ENCODE data around the gene CACNA2D3. TPM values are rescaled to one million over a fixed set of nuclear protein-coding genes. Genes with fewer than 3 reads are reported as not detected.

CACNA2D3 gene
- total RNA-seq, 2 donors from 2014 or later: 0.97 TPM; not detected in 1

DNA sequence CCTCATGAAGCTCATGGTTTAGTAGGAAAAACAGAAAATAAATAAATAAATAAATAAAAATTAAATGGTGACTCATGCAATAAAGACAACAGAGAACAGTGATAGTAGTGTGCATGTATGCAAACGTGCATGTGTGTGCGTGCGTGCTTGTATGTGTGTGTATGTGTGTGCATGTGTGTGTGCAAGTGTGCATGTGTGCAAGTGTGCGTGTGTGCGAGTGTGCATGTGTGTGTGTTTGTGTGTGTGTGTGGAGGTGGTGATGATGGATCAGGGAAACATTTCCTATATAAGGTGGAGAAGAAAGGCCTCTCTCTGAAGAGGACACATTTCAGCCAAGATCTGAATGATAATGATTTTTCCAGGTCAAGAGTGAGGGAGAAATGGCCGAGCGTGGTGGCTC lies 47.2 kb downstream of the CACNA2D3 start:
- H3K4me3 ChIP-seq (ENCODE audit: low read length): no peak overlapping the region
- 96% methylated on average over 5 to 7 of the region's 7 CpGs for WGBS, 2 experiments (ENCODE audit: insufficient coverage in 1 of 2, insufficient read length in 1 of 2)
- H3K9me3 Mint-ChIP-seq: peaks cover 2% of the 10 kb centered on the region

DNA sequence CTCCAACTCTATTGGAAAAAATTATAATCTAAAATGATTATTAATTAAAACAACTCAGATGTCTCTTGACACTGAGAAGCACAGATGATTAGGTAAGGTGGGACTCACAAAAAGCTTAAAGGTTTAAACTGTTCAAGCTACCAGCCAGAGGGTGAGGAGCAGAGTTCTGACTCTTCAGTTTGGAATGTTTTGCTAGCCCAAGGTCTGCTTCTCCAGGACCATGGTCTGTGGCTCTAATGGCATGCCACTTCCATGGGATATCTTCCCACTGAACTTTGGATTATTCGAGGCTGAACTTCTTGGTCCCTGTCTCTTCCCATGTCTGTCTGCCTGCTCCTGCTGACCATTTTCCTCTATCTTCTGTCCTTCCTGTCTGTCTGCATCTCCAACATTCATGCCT lies 49.2 kb downstream of the CACNA2D3 start:
- Mint-ChIP-seq H3K4me1 (peaks cover 16% of the 10 kb centered on the region), H3K4me3 (no peak overlapping the region), H3K9me3 (no peaks in the 10 kb centered on the region), H3K27ac (no peak overlapping the region), H3K27me3 (ENCODE audit: insufficient read depth) (no peaks in the 10 kb centered on the region), H3K36me3 (ENCODE audit: low read depth) (no peaks in the 10 kb centered on the region)
- Histone ChIP-seq H3K9me3 (ENCODE audit: control insufficient read depth, low read length) (no peaks in the 10 kb centered on the region), H3K4me3 (ENCODE audit: low read length) (no peak overlapping the region), H3K9ac (ENCODE audit: extremely low read depth, low read length, poor library complexity, severe bottlenecking) (no peak overlapping the region), H3K36me3 (ENCODE audit: control insufficient read depth, insufficient read depth, low read length) (no peaks in the 10 kb centered on the region), H3K27me3 (ENCODE audit: control insufficient read depth, insufficient read depth, low read length, poor library complexity, severe bottlenecking) (no peaks in the 10 kb centered on the region), H3K27ac (ENCODE audit: low read depth, low read length) (no peak overlapping the region), H3K4me1 (ENCODE audit: control insufficient read depth, insufficient read depth, low read length) (no peaks in the 10 kb centered on the region)
- no peak for DNase-seq
- 83 to 89% methylated on average over 1 of the region's 1 CpG for WGBS, 2 experiments (ENCODE audit: insufficient coverage in 1 of 2, insufficient read length in 1 of 2)
- TF ChIP-seq, protein P1, sequence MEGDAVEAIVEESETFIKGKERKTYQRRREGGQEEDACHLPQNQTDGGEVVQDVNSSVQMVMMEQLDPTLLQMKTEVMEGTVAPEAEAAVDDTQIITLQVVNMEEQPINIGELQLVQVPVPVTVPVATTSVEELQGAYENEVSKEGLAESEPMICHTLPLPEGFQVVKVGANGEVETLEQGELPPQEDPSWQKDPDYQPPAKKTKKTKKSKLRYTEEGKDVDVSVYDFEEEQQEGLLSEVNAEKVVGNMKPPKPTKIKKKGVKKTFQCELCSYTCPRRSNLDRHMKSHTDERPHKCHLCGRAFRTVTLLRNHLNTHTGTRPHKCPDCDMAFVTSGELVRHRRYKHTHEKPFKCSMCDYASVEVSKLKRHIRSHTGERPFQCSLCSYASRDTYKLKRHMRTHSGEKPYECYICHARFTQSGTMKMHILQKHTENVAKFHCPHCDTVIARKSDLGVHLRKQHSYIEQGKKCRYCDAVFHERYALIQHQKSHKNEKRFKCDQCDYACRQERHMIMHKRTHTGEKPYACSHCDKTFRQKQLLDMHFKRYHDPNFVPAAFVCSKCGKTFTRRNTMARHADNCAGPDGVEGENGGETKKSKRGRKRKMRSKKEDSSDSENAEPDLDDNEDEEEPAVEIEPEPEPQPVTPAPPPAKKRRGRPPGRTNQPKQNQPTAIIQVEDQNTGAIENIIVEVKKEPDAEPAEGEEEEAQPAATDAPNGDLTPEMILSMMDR (conservative IDR thresholded peaks at IDR 0.05): no peak

More for the DNA sequence above, 47.2 kb downstream of the CACNA2D3 start:
- Mint-ChIP-seq H3K4me3 (no peak overlapping the region), H3K27ac (no peak overlapping the region), H3K4me1 (peaks cover 18% of the 10 kb centered on the region), H3K27me3 (ENCODE audit: insufficient read depth) (no peaks in the 10 kb centered on the region), H3K36me3 (ENCODE audit: low read depth) (no peaks in the 10 kb centered on the region)
- H3K9ac ChIP-seq (ENCODE audit: extremely low read depth, low read length, poor library complexity, severe bottlenecking): no peak overlapping the region
- DNase-seq: no peak
- no peak overlapping the region for H3K27ac ChIP-seq (ENCODE audit: low read depth, low read length)
- TF ChIP-seq, protein P1 (conservative IDR thresholded peaks at IDR 0.05): no peak
- no peaks in the 10 kb centered on the region for H3K9me3 ChIP-seq (ENCODE audit: control insufficient read depth, low read length)
- no peaks in the 10 kb centered on the region for H3K4me1 ChIP-seq (ENCODE audit: control insufficient read depth, insufficient read depth, low read length)
- H3K36me3 ChIP-seq (ENCODE audit: control insufficient read depth, insufficient read depth, low read length): no peaks in the 10 kb centered on the region
- H3K27me3 ChIP-seq (ENCODE audit: control insufficient read depth, insufficient read depth, low read length, poor library complexity, severe bottlenecking): no peaks in the 10 kb centered on the region

DNA sequence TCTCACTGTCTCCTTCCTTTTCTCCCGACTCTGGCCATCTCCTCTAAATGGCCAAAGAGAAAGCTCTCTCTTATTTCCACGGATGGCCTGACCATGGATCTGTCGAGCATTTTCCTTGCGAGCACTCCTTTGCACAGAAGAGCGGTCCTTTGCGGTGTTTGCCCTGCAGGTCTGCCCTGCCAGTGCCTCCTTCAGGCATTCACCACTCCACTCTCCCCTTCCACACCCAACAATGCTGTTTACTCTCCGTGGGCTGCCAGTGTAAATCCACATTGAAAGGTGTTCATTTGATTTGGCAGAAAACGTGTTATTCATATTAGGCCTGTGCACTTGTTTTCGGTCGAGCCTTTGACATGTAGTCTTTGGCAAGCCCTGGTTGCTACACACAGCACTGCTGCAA lies 49.6 kb downstream of the CACNA2D3 start:
- TF ChIP-seq, protein P1 (conservative IDR thresholded peaks at IDR 0.05): no peak
- H3K4me3 Mint-ChIP-seq: no peak overlapping the region
- H3K4me1 Mint-ChIP-seq: peaks cover 16% of the 10 kb centered on the region
- WGBS, 2 experiments (ENCODE audit: insufficient coverage in 1 of 2, insufficient read length in 1 of 2): 93 to 94% methylated on average over 7 to 10 of the region's 10 CpGs
- no peak overlapping the region for H3K27ac ChIP-seq (ENCODE audit: low read depth, low read length)
- no peaks in the 10 kb centered on the region for H3K36me3 Mint-ChIP-seq (ENCODE audit: low read depth)
- H3K36me3 ChIP-seq (ENCODE audit: control insufficient read depth, insufficient read depth, low read length): no peaks in the 10 kb centered on the region
- no peak overlapping the region for H3K27ac Mint-ChIP-seq
- H3K27me3 Mint-ChIP-seq (ENCODE audit: insufficient read depth): no peaks in the 10 kb centered on the region
- no peaks in the 10 kb centered on the region for H3K27me3 ChIP-seq (ENCODE audit: control insufficient read depth, insufficient read depth, low read length, poor library complexity, severe bottlenecking)
- H3K9me3 ChIP-seq (ENCODE audit: control insufficient read depth, low read length): no peaks in the 10 kb centered on the region
- H3K9ac ChIP-seq (ENCODE audit: extremely low read depth, low read length, poor library complexity, severe bottlenecking): no peak overlapping the region
- H3K4me1 ChIP-seq (ENCODE audit: control insufficient read depth, insufficient read depth, low read length): no peaks in the 10 kb centered on the region
- no peak for DNase-seq
- H3K9me3 Mint-ChIP-seq: no peaks in the 10 kb centered on the region
- no peak overlapping the region for H3K4me3 ChIP-seq (ENCODE audit: low read length)

All from endodermal cell (in vitro differentiated cells).